NB4 (cell line): ENCODE data around the gene ATP10A.

Experiments
- DNase-seq: peaks from one replicate; pipeline ENCODE4 v3.0.0; 2010; ENCODE audit warnings: low read depth
- H3K4me3 ChIP-seq: one replicate; pipeline ENCODE4 v1.5.1; 2011; ENCODE audit warnings: mild to moderate bottlenecking, low read depth, low read length, moderate library complexity
- MYC ChIP-seq: IDR thresholded peaks from 2 replicates; pipeline ENCODE4 v1.6.1; 2011; ENCODE audit warnings: low read depth, low read length
- POLR2A ChIP-seq: IDR thresholded peaks from 2 replicates; pipeline ENCODE4 v1.6.1; 2011; ENCODE audit warnings: mild to moderate bottlenecking; ENCODE audit not compliant: insufficient read length; ENCODE audit errors: extremely low read depth
- TF ChIP-seq, protein P1 (sequence below): IDR thresholded peaks from 2 replicates; pipeline ENCODE4 v1.6.1; 2011; ENCODE audit warnings: low read depth, low read length
- TF ChIP-seq, protein P2 (sequence below): IDR thresholded peaks from one replicate; pipeline ENCODE4 v1.5.1; 2012; ENCODE audit warnings: low read depth, low read length

Gene ATP10A

DNA sequence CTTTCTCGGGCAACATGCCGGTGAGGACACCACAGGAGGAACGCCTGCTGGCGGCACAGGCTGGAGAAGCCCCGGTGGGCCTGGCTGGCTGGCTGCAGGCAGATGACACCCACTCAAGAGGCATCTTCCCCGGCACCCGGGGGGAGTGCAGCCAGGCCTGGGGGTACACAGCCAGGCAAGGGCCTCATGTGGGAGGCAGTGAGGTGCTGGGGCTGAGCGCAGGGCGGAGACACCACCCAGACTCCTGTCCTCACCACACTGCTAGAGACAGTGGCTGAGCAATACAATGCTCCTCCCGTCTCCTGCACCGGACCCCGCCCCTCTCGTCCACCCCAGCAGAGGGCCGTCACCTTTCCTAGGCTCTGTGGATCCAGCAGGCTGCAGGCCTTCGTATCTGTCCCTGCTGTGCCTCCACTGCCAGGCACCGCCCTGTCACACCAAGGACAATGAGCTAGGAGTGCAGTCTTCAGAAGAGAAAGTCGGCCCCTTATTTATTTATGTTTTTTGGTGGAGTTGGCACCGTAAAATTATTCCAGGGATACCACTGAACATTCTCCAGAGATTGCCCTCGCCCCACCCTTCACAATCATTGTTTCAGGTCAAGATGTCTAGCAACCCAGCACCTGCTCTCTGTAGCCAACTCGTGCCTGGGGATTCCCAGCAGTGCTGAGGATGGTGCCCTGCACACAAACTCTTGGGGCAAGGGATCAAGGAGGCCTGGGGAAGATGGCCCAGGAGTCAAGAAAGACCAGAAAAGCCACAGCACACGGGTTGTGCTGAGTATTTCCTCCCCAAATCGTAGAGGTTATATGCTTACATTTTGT, 129.1 kb downstream of the ATP10A start:
- H3K4me3 ChIP-seq, result no peak overlapping the region
- TF ChIP-seq, protein P1, sequence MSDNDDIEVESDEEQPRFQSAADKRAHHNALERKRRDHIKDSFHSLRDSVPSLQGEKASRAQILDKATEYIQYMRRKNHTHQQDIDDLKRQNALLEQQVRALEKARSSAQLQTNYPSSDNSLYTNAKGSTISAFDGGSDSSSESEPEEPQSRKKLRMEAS, result no peak
- no peak for TF ChIP-seq POLR2A
- no peak for TF ChIP-seq MYC
- TF ChIP-seq, protein P2, sequence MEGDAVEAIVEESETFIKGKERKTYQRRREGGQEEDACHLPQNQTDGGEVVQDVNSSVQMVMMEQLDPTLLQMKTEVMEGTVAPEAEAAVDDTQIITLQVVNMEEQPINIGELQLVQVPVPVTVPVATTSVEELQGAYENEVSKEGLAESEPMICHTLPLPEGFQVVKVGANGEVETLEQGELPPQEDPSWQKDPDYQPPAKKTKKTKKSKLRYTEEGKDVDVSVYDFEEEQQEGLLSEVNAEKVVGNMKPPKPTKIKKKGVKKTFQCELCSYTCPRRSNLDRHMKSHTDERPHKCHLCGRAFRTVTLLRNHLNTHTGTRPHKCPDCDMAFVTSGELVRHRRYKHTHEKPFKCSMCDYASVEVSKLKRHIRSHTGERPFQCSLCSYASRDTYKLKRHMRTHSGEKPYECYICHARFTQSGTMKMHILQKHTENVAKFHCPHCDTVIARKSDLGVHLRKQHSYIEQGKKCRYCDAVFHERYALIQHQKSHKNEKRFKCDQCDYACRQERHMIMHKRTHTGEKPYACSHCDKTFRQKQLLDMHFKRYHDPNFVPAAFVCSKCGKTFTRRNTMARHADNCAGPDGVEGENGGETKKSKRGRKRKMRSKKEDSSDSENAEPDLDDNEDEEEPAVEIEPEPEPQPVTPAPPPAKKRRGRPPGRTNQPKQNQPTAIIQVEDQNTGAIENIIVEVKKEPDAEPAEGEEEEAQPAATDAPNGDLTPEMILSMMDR, result no peak
- DNase-seq, result no peak

DNA sequence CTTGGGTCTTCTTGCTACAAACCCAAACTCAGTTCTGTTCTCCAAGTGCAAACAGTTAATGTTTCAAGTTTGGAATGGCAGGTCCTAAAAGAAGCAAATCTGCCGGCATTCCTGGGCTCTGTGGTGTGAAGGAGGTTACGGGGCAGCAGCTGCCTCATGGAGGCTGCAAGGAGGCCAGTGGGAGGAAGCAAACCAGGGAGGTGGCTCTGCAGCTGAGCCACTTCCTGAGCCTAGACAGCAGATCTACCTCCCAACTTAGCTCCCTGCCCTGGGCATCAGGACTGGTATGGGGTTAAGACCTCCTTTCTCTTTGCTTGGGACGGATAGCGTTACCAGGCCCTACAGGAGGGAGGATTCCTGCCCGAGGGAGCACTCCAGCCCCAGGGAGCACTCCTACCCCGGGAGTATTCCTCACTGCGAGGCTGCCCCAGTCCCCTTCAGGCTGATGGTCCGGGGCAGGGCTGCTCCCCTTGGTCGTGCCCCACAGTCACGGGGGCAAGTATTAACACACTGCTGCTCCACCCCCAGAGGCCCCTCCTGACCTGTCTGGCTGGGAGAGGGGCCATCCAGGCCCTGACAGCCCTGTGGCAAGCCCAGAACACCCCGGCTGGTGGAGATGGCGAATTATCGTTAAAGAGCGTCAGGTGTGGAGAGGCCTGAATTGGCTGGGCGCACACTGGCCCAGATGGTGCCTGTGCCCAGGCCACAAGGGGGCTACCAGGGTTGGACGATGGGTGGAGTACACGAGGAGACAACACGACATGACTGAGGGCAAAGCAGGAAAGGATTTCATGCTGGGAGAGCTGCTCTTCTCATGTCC, 129.9 kb downstream of the ATP10A start:
- no peak for DNase-seq
- H3K4me3 ChIP-seq, result no peak overlapping the region
- TF ChIP-seq, protein P1, result no peak
- TF ChIP-seq MYC (no peak), POLR2A (no peak)
- TF ChIP-seq, protein P2, result no peak

DNA sequence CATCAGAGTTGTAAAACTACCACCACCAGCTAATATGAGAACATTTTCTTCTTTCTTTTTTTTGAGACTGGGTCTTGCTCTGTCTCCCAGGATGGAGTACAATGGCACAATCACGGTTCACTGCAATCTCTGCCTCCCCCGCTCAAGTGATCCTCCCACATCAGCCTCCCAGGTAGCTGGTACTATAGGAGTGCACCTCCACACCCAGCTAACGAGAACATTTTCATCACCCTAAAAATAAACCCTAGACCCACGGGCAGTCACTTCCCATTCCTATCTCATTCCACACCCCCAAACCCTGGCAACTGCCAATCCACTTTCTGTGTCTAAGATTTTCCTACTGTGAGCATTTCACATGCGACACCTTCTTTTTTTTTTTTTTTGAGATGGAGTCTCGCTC, 130.9 kb downstream of the ATP10A start:
- no peak for DNase-seq
- no peak for TF ChIP-seq MYC
- no peak for TF ChIP-seq POLR2A
- TF ChIP-seq, protein P2, result no peak
- TF ChIP-seq, protein P1, result no peak
- no peak overlapping the region for H3K4me3 ChIP-seq

DNA sequence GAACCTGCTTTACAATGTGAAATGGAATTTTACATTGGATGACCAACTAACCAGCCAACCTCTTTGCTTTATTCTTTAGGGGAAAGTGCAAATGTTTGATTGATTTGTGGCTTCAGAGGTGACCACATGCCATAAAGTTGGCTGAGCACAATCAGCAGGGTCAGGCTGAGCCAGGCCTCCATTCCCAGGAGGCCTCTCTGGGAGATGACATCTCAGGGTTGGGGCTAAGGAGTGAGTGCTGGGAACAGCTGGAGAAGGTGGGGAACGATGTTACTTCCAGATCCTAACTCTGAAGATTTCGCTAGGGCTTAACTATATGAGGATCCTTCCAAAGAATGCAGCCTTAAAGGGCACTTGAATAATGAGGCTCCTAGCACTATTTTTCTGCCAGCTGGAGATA, 131.7 kb downstream of the ATP10A start:
- TF ChIP-seq, protein P1, result no peak
- TF ChIP-seq MYC (no peak), POLR2A (no peak)
- TF ChIP-seq, protein P2, result no peak
- no peak for DNase-seq

DNA sequence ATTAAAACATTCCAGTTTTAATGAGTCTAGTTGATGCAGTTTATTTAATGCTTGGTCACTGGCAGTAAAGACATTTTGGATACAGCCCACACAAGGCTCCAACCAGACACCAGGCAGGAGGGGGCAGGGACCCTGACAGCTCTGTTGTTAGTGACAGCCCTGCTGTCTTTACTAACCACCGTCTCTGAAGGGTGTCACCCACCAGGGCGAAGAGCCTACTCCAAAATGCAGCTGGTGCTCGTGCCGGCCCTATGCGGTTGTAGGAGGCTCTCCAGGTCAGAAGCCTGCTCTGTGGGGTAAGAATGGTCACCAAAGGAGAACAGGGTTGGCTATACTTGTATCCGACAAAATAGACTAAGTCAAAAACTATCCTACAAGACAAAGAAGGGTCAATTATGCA, 132.2 kb downstream of the ATP10A start:
- DNase-seq, result no peak

More for the DNA sequence above, 131.7 kb downstream of the ATP10A start:
- no peak overlapping the region for H3K4me3 ChIP-seq

More for the DNA sequence above, 132.2 kb downstream of the ATP10A start:
- TF ChIP-seq, protein P1, result no peak
- TF ChIP-seq, protein P2, result no peak
- TF ChIP-seq POLR2A, result no peak
- TF ChIP-seq MYC, result no peak
- no peak overlapping the region for H3K4me3 ChIP-seq
